CD14-positive monocyte (primary cell): Measurements from ENCODE around the gene ZCWPW1. TPM values are rescaled to one million over a fixed set of nuclear protein-coding genes. Genes with fewer than 3 reads are reported as not detected.
A peak's percentile ranks its signal among the peaks of the same experiment; 100 is the strongest.

Experiments
- DNase-seq, 3 donors: peaks; one replicate each; pipeline ENCODE4 v3.0.0-alpha.2; 2011 to 2022
- H2AFZ ChIP-seq: 2 replicates; pipeline ENCODE4 v1.6.0; 2012; ENCODE audit warnings: mild to moderate bottlenecking, low read depth, low read length, inconsistent platforms; ENCODE audit not compliant: insufficient read depth, poor library complexity, severe bottlenecking
- H3K27ac ChIP-seq, 2 donors: 1 replicate in 1 of 2; 2 replicates in 1 of 2; pipeline ENCODE4 v1.5.1; 2012 to 2013; ENCODE audit warnings: low read length in 2 of 2, control low read depth in 1 of 2, inconsistent platforms in 1 of 2, low read depth in 1 of 2, mild to moderate bottlenecking in 1 of 2
- H3K27me3 ChIP-seq, 2 donors: one replicate each; pipeline versions ENCODE4 v1.6.0 to v1.6.1; 2011 to 2013; ENCODE audit warnings: low read length in 2 of 2; ENCODE audit not compliant: control insufficient read depth in 2 of 2, insufficient read depth in 2 of 2
- H3K36me3 ChIP-seq, 2 donors: replicated peaks in 1 of 2; 1 replicate in 1 of 2; 2 replicates in 1 of 2; pipeline versions ENCODE4 v1.5.1 to v1.6.1; 2012 to 2013; ENCODE audit warnings: low read length in 2 of 2, control low read depth in 1 of 2, inconsistent platforms in 1 of 2, mild to moderate bottlenecking in 1 of 2; ENCODE audit not compliant: insufficient read depth in 2 of 2, control insufficient read depth in 1 of 2
- H3K4me1 ChIP-seq, 2 donors: 1 replicate in 1 of 2; 2 replicates in 1 of 2; pipeline versions ENCODE4 v1.5.1 to v1.6.1; 2012 to 2013; ENCODE audit warnings: low read length in 2 of 2, control low read depth in 1 of 2, inconsistent platforms in 1 of 2, mild to moderate bottlenecking in 1 of 2, moderate library complexity in 1 of 2; ENCODE audit not compliant: insufficient read depth in 2 of 2, control insufficient read depth in 1 of 2
- H3K4me2 ChIP-seq: replicated peaks from 2 replicates; pipeline ENCODE3; 2012; ENCODE audit warnings: low read length, moderate library complexity, mild to moderate bottlenecking; ENCODE audit not compliant: poor library complexity, severe bottlenecking; ENCODE audit errors: extremely low read depth
- H3K4me3 ChIP-seq, 3 experiments: fragments of 200-600 bp in 1 of 3; sonication (generic) in 1 of 3; replicated peaks in 1 of 3; 1 replicate in 2 of 3; 2 replicates in 1 of 3; pipeline ENCODE4 v1.5.1; 2011 to 2013; ENCODE audit warnings: low read length in 3 of 3, mild to moderate bottlenecking in 3 of 3, control low read depth in 2 of 3, low read depth in 2 of 3, inconsistent platforms in 1 of 3, moderate library complexity in 1 of 3
- H3K79me2 ChIP-seq: 2 replicates; pipeline ENCODE4 v1.6.0; 2012; ENCODE audit warnings: mild to moderate bottlenecking, control low read depth, inconsistent platforms, low read length, moderate library complexity; ENCODE audit not compliant: insufficient read depth
- H3K9ac ChIP-seq: 2 replicates; pipeline ENCODE4 v1.6.0; 2017; ENCODE audit warnings: low read length, mild to moderate bottlenecking; ENCODE audit not compliant: insufficient read depth, poor library complexity, severe bottlenecking
- H3K9me3 ChIP-seq, 2 donors: replicated peaks in 1 of 2; 1 replicate in 1 of 2; 2 replicates in 1 of 2; pipeline versions ENCODE4 v1.5.1 to v1.6.1; 2012 to 2013; ENCODE audit warnings: low read length in 2 of 2, control low read depth in 1 of 2; ENCODE audit not compliant: control insufficient read depth in 1 of 2, insufficient read depth in 1 of 2
- H4K20me1 ChIP-seq: 2 replicates; pipeline ENCODE4 v1.6.0; 2012; ENCODE audit warnings: mild to moderate bottlenecking, low read length, control low read depth, moderate library complexity; ENCODE audit not compliant: insufficient read depth
- H3K27ac Mint-ChIP-seq, 7 donors: one replicate each; pipeline ENCODE4 v1.8.0; 2020; ENCODE audit warnings: mild to moderate bottlenecking in 7 of 7, mixed read lengths in 7 of 7, moderate library complexity in 6 of 7, inconsistent platforms in 2 of 7
- H3K27me3 Mint-ChIP-seq, 3 donors: one replicate each; pipeline ENCODE4 v1.8.0; 2021 to 2022; ENCODE audit warnings: low read depth in 3 of 3, mild to moderate bottlenecking in 3 of 3, mixed read lengths in 3 of 3, moderate library complexity in 3 of 3, inconsistent platforms in 1 of 3
- H3K36me3 Mint-ChIP-seq, 2 donors: one replicate each; pipeline ENCODE4 v1.8.0; 2020; ENCODE audit warnings: mixed read lengths in 2 of 2, inconsistent platforms in 1 of 2, mild to moderate bottlenecking in 1 of 2
- H3K4me1 Mint-ChIP-seq: one replicate; pipeline ENCODE4 v1.8.0; 2020; ENCODE audit warnings: mild to moderate bottlenecking, mixed read lengths
- H3K4me3 Mint-ChIP-seq, 2 donors: one replicate each; pipeline ENCODE4 v1.8.0; 2020; ENCODE audit warnings: mild to moderate bottlenecking in 2 of 2, mixed read lengths in 2 of 2, moderate library complexity in 1 of 2
- H3K9me3 Mint-ChIP-seq, 7 donors: one replicate each; pipeline ENCODE4 v1.8.0; 2020 to 2022; ENCODE audit warnings: mixed read lengths in 7 of 7, mild to moderate bottlenecking in 6 of 7, moderate library complexity in 6 of 7, inconsistent platforms in 2 of 7
- WGBS: methylation state at CpG from one replicate; pipeline ENCODE4 v1.1.5; 2013; ENCODE audit warnings: missing lambda C conversion rate; ENCODE audit not compliant: insufficient coverage; 5-methylcytosine and 5-hydroxymethylcytosine counted together
- intact Hi-C, 2 donors: fragments of 100-400 bp; cut with micrococcal nuclease; formaldehyde crosslinking; loops; one replicate each; pipeline versions ENCODE4 v1.15.0 to v1.15.1; 2023
- polyA plus RNA-seq, 3 donors: library from polyadenylated mRNA; depleted of rRNA in 1 of 3; unstranded in 2 of 3; stranded (reverse) in 1 of 3; fragments of 300-500 nt in 2 of 3; fragments of >200 nt in 1 of 3; fragmentation: Illumina TruSeq in 2 of 3; gene quantifications; 1 replicate in 2 of 3; 2 replicates in 1 of 3; pipeline ENCODE4 v1.2.3, GENCODE V29; 2012 to 2021
- TF ChIP-seq, protein P1 (sequence below): fragments of 200-600 bp; IDR thresholded peaks from one replicate; pipeline ENCODE4 v1.8.0; 2022; ENCODE audit warnings: antibody characterized with exemption, mild to moderate bottlenecking

The ZCWPW1 gene
- polyA plus RNA-seq, 3 donors, result 0.60 to 1.9 (median 1.2) TPM

DNA sequence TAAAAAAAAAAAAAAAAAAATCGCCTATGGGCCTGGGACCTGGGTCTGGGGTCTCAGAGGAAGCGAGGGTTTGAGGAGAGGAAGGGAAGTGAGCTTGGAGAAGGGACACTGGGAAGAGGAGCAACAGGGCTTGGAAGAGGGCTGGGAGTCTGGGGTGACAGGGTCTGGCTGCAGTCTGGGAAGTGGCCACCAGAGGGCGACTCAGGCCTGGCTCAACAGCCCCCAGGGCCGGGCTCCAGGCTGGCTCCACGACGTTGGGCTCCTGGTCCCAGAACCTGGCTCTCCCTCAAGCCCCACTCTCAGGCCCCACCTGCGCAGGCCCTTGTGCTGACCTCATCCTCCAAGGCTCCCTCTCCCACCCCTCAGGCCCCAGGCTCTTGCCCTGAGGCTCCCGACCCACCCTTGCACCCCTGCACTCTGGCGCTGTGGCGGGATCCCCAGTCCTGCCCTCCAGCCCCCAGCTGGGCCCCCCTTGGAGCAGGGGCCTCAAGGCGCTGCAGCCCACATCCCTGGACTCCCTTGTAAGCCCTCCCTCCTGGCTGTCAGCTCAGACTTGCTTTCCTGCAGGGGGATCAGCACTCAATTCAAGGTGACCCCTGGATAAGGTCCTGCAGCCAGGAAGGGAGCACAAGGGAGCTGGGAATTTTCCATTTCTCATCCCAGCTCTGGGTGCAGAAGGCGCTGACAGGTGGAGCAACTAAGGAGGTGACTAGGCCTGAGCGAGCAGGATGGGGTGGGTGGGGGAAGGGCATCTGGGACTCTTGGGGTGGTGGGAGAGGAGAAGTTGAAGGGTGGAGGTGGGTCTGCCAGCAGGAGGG, 40.9 kb upstream of the ZCWPW1 start:
- H3K4me1 ChIP-seq, result peaks cover 22 to 25% of the 10 kb centered on the region in 2 donors
- no peak overlapping the region for H3K4me3 ChIP-seq
- TF ChIP-seq, protein P1, sequence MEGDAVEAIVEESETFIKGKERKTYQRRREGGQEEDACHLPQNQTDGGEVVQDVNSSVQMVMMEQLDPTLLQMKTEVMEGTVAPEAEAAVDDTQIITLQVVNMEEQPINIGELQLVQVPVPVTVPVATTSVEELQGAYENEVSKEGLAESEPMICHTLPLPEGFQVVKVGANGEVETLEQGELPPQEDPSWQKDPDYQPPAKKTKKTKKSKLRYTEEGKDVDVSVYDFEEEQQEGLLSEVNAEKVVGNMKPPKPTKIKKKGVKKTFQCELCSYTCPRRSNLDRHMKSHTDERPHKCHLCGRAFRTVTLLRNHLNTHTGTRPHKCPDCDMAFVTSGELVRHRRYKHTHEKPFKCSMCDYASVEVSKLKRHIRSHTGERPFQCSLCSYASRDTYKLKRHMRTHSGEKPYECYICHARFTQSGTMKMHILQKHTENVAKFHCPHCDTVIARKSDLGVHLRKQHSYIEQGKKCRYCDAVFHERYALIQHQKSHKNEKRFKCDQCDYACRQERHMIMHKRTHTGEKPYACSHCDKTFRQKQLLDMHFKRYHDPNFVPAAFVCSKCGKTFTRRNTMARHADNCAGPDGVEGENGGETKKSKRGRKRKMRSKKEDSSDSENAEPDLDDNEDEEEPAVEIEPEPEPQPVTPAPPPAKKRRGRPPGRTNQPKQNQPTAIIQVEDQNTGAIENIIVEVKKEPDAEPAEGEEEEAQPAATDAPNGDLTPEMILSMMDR, result peak; percentile 86
- no peaks in the 10 kb centered on the region for H3K9me3 Mint-ChIP-seq
- H3K4me1 Mint-ChIP-seq, result peaks cover 32% of the 10 kb centered on the region
- H3K79me2 ChIP-seq, result peaks cover 8% of the 10 kb centered on the region
- H3K27me3 ChIP-seq, result no peaks in the 10 kb centered on the region
- peaks cover 35 to 77% of the 10 kb centered on the region in 2 donors for H3K36me3 Mint-ChIP-seq
- no peak overlapping the region for H3K4me2 ChIP-seq
- H2AFZ ChIP-seq, result no peak overlapping the region
- H3K36me3 ChIP-seq, result peaks cover 37 to 81% of the 10 kb centered on the region in 2 donors
- H3K27me3 Mint-ChIP-seq, result peaks cover 0 to 3% (median 0%) of the 10 kb centered on the region in 3 donors
- no peak overlapping the region for H3K27ac ChIP-seq
- H3K27ac Mint-ChIP-seq, result peak overlapping the region in 1 of 7 donors; percentile 38
- WGBS, result 31% methylated on average over 12 of the region's 13 CpGs
- intact Hi-C loops, result loop anchor here (2.0 to 5.0 kb wide), 4 partner anchors 13 to 258 kb away; partner anchors contain the start of gene NYAP1 (in 1 of the 2)
- peaks cover 97% of the 10 kb centered on the region for H4K20me1 ChIP-seq
- H3K4me3 Mint-ChIP-seq, result no peak overlapping the region
- H3K9ac ChIP-seq, result no peak overlapping the region
- DNase-seq, result peak; percentile 67 to 78 (median 74)
- H3K9me3 ChIP-seq, result no peaks in the 10 kb centered on the region

GRCh38 chr7:100467638-100468373, 39.3 kb upstream of the ZCWPW1 start:
- peaks cover 38 to 76% of the 10 kb centered on the region in 2 donors for H3K36me3 ChIP-seq
- peaks cover 5 to 8% of the 10 kb centered on the region in 2 donors for H3K4me1 ChIP-seq
- H3K4me2 ChIP-seq, result no peak overlapping the region
- peaks cover 17% of the 10 kb centered on the region for H3K4me1 Mint-ChIP-seq
- no peak overlapping the region for H3K27ac Mint-ChIP-seq
- H3K4me3 ChIP-seq, result no peak overlapping the region
- no peaks in the 10 kb centered on the region for H3K79me2 ChIP-seq
- peaks cover 0 to 3% (median 0%) of the 10 kb centered on the region in 3 donors for H3K27me3 Mint-ChIP-seq
- H4K20me1 ChIP-seq, result peaks cover 84% of the 10 kb centered on the region
- 100% methylated on average over 2 of the region's 22 CpGs for WGBS
- intact Hi-C loops, result loop anchor here (2.0 to 5.0 kb wide), 2 partner anchors 15 to 94 kb away; partner anchors contain the start of gene NYAP1 (in 1 of the 2)
- TF ChIP-seq, protein P1, result no peak
- no peak overlapping the region for H3K4me3 Mint-ChIP-seq
- no peak for DNase-seq
- no peaks in the 10 kb centered on the region for H3K27me3 ChIP-seq
- H2AFZ ChIP-seq, result no peak overlapping the region
- no peak overlapping the region for H3K9ac ChIP-seq
- H3K27ac ChIP-seq, result no peak overlapping the region
- no peaks in the 10 kb centered on the region for H3K9me3 ChIP-seq
- H3K36me3 Mint-ChIP-seq, result peaks cover 33 to 71% of the 10 kb centered on the region in 2 donors
- no peaks in the 10 kb centered on the region for H3K9me3 Mint-ChIP-seq
